ENCODE measurements around the gene EIF3L. TPM values are rescaled to one million over a fixed set of nuclear protein-coding genes. Genes with fewer than 3 reads are reported as not detected.

Gene EIF3L
- total and polyA plus RNA-seq, 3 donors from 2014 or later: 185 to 316 (median 295) TPM

GRCh38 chr22:37884420-37884819 is 35.2 kb downstream of the EIF3L start:
- Histone ChIP-seq H3K4me3 (no peak overlapping the region), H3K36me3 (ENCODE audit: low read depth, missing control alignments) (no peaks in the 10 kb centered on the region), H3K4me1 (peaks cover 9% of the 10 kb centered on the region), H3K27me3 (no peaks in the 10 kb centered on the region), H3K9me3 (no peaks in the 10 kb centered on the region), H3K27ac (no peak overlapping the region)
- WGBS, 2 donors: 59 to 60% methylated on average over 6 of the region's 6 CpGs
- no peak for TF ChIP-seq CTCF (IDR thresholded peaks at IDR 0.05)
- no peak for TF ChIP-seq POLR2A (IDR thresholded peaks at IDR 0.05)
- intact Hi-C loops (cut with DNase I; ENCODE audit: low total_unique reads): no loop called here
- no peak for DNase-seq

DNA sequence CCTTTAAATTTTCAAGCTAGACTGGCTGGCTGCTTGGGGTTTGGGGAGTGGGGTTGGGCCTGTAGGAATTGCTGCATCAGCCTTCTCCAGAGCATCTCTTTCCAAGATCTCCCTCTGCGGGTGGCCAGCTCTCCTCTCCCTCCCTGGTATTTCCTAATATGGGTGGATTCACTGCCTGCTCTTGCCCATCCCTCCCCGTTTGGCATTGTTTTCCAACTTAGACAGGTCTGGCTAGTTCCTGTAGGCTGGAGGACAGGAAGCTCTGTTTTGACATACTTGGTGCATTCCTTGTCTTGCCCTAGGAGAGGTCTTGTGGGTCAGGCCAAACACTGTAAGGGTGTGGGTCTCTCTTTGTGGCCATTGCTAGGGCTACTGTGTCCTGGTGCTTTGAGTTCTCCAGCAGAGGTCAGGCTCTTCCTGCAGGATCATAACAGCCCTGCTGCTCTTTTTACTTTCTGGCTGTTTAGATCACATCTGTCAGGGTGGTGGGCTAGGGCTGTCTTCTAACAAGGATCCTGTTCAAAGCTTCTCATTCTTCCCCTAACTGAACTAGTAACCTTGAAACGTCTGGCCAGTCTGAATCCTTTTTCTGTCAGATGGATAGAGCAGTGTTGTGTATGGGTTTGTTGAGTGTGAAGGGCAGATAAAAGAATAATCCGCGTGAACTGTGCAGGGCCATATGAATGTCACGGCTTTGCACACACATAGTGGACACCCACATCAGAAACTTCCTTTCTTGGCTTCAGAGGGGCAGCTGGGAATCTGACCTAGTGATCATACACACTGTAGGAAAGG is 38.6 kb downstream of the EIF3L start:
- no peak for TF ChIP-seq POLR2A (IDR thresholded peaks at IDR 0.05)
- TF ChIP-seq CTCF (IDR thresholded peaks at IDR 0.05): peak in 2 of 3 experiments; percentile 34 to 38
- H3K36me3 ChIP-seq (ENCODE audit: low read depth, missing control alignments): no peaks in the 10 kb centered on the region
- no peaks in the 10 kb centered on the region for H3K9me3 ChIP-seq
- no peaks in the 10 kb centered on the region for H3K27me3 ChIP-seq
- 39 to 54% methylated on average over 6 of the region's 6 CpGs for WGBS, 2 donors
- intact Hi-C loops (cut with DNase I; ENCODE audit: low total_unique reads): no loop called here
- H3K4me1 ChIP-seq: peaks cover 16% of the 10 kb centered on the region
- peak overlapping the region; percentile 41 to 71 for H3K27ac ChIP-seq
- peak; percentile 75 for DNase-seq
- H3K4me3 ChIP-seq: no peak overlapping the region

GRCh38 chr22:37891926-37892325 is 42.7 kb downstream of the EIF3L start:
- Histone ChIP-seq H3K9me3 (no peaks in the 10 kb centered on the region), H3K4me1 (peaks cover 37% of the 10 kb centered on the region), H3K27me3 (no peaks in the 10 kb centered on the region), H3K36me3 (ENCODE audit: low read depth, missing control alignments) (no peaks in the 10 kb centered on the region), H3K4me3 (no peak overlapping the region), H3K27ac (no peak overlapping the region)
- TF ChIP-seq POLR2A (IDR thresholded peaks at IDR 0.05): no peak
- no peak for TF ChIP-seq CTCF (IDR thresholded peaks at IDR 0.05)
- 81 to 86% methylated on average over 3 of the region's 3 CpGs for WGBS, 2 donors
- no peak for DNase-seq
- intact Hi-C loops (cut with DNase I; ENCODE audit: low total_unique reads): no loop called here

DNA sequence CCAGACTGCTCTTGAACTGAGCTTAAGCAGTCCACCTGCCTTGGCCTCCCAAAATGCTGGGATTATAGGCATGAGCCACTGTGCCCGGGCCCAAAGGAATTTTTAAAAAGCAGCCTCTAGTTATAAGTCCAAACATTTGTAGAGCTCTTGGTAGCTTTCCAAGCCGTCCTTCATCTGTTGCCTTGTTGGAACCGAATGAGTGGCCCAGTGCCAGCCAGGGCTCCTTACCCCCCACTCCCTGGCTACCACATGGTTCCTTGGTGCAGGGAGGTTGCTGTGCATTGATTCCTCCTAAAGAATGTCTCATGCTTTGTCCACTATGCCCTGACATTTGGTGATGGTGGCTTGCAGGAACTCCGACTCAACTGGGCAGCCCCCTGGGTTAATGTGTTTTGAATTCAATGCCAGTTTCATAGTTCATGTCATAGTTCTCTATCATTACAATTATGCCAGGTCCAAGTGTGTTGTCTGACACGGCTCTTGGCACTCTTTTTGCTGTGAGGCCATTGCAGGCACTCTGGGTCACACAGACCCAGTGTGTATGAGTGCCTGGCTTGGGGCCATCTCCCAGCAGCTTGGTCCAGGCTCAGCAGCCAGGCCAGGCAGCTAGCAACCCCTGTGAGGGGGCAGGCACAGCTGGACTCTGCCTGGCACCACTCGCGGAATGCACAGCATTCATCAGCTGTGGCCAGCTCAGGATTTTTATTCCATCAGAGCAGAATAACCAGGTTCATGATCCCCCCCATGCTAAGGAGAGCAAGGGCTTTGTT is 43.5 kb downstream of the EIF3L start:
- WGBS, 2 donors: 47 to 66% methylated on average over 5 to 7 of the region's 7 CpGs
- intact Hi-C loops (cut with DNase I; ENCODE audit: low total_unique reads): no loop called here
- peak; percentile 63 for DNase-seq
- no peak overlapping the region for H3K27ac ChIP-seq
- TF ChIP-seq CTCF (IDR thresholded peaks at IDR 0.05): no peak
- no peak for TF ChIP-seq POLR2A (IDR thresholded peaks at IDR 0.05)
- H3K4me3 ChIP-seq: no peak overlapping the region
- H3K4me1 ChIP-seq: peaks cover 36% of the 10 kb centered on the region
- no peaks in the 10 kb centered on the region for H3K36me3 ChIP-seq (ENCODE audit: low read depth, missing control alignments)
- no peaks in the 10 kb centered on the region for H3K27me3 ChIP-seq
- no peaks in the 10 kb centered on the region for H3K9me3 ChIP-seq
